PC-9 (cell line): ENCODE data around the gene MLF2.
"Not testable (repeated sequence)": the region's sequence is repeated elsewhere in the genome, so short reads cannot be mapped to it uniquely, and the experiment has no call there.

Source experiments
- EZH2 ChIP-seq: fragments of 200-600 bp; sonication (generic); IDR thresholded peaks from 2 replicates; pipeline ENCODE4 v1.8.0; 2017; ENCODE audit warnings: antibody characterized with exemption, low read depth
- TF ChIP-seq, protein P1 (sequence below): fragments of 200-600 bp; sonication (generic); conservative IDR thresholded peaks from 2 replicates; pipeline ENCODE4 v1.6.1; 2017; ENCODE audit warnings: mixed run types, antibody characterized with exemption, mild to moderate bottlenecking, moderate library complexity

GRCh38 chr12:6743300-6743699 lies 9.6 kb downstream of the MLF2 start:
- TF ChIP-seq, protein P1, sequence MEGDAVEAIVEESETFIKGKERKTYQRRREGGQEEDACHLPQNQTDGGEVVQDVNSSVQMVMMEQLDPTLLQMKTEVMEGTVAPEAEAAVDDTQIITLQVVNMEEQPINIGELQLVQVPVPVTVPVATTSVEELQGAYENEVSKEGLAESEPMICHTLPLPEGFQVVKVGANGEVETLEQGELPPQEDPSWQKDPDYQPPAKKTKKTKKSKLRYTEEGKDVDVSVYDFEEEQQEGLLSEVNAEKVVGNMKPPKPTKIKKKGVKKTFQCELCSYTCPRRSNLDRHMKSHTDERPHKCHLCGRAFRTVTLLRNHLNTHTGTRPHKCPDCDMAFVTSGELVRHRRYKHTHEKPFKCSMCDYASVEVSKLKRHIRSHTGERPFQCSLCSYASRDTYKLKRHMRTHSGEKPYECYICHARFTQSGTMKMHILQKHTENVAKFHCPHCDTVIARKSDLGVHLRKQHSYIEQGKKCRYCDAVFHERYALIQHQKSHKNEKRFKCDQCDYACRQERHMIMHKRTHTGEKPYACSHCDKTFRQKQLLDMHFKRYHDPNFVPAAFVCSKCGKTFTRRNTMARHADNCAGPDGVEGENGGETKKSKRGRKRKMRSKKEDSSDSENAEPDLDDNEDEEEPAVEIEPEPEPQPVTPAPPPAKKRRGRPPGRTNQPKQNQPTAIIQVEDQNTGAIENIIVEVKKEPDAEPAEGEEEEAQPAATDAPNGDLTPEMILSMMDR, result not testable (repeated sequence)
- not testable (repeated sequence) for TF ChIP-seq EZH2
